HepG2 (cell line): ENCODE results near the gene DHX58. TPM values are rescaled to one million over a fixed set of nuclear protein-coding genes. Genes with fewer than 3 reads are reported as not detected.
A peak's percentile ranks its signal among the peaks of the same experiment; 100 is the strongest.

ENCODE experiments used
- ATF2 ChIP-seq: sonication (generic); formaldehyde crosslinking; IDR thresholded peaks from 2 replicates; pipeline ENCODE4 v1.4.0; 2020; ENCODE audit warnings: missing genetic modification reagents
- BRCA1 ChIP-seq: sonication (generic); formaldehyde crosslinking; IDR thresholded peaks from 2 replicates; pipeline ENCODE4 v1.4.0; 2020; ENCODE audit warnings: missing genetic modification reagents
- HHEX ChIP-seq: IDR thresholded peaks from 2 replicates; pipeline ENCODE4 v1.6.1; 2016; ENCODE audit warnings: control low read depth
- MYC ChIP-seq: sonication (generic); formaldehyde crosslinking; IDR thresholded peaks from 2 replicates; pipeline ENCODE4 v1.9.0; 2021; ENCODE audit warnings: missing genetic modification reagents, borderline replicate concordance
- MYPOP ChIP-seq: sonication (generic); formaldehyde crosslinking; IDR thresholded peaks from 2 replicates; pipeline ENCODE4 v1.8.1; 2023; ENCODE audit warnings: mild to moderate bottlenecking, moderate library complexity, missing genetic modification reagents
- RARA ChIP-seq: IDR thresholded peaks from 2 replicates; pipeline ENCODE4 v1.6.1; 2016; ENCODE audit warnings: missing genetic modification reagents, missing compliant biosample characterization
- RELA ChIP-seq: sonication (generic); formaldehyde crosslinking; IDR thresholded peaks from 2 replicates; pipeline ENCODE4 v1.4.0; 2020; ENCODE audit warnings: missing genetic modification reagents
- SRY ChIP-seq: sonication (generic); formaldehyde crosslinking; IDR thresholded peaks from 2 replicates; pipeline ENCODE4 v1.8.0; 2022; ENCODE audit warnings: mild to moderate bottlenecking, missing genetic modification reagents
- STAT5B ChIP-seq: sonication (generic); formaldehyde crosslinking; IDR thresholded peaks from 2 replicates; pipeline ENCODE4 v1.4.0; 2020; ENCODE audit warnings: missing genetic modification reagents
- ZBTB43 ChIP-seq: sonication (generic); formaldehyde crosslinking; conservative IDR thresholded peaks from 2 replicates; pipeline ENCODE4 v1.4.0; 2020; ENCODE audit warnings: missing genetic modification reagents
- ZNF142 ChIP-seq: sonication (generic); formaldehyde crosslinking; IDR thresholded peaks from 2 replicates; pipeline ENCODE4 v1.4.0; 2020; ENCODE audit warnings: missing genetic modification reagents
- ZNF343 ChIP-seq: sonication (generic); formaldehyde crosslinking; IDR thresholded peaks from 2 replicates; pipeline ENCODE4 v1.4.0; 2020; ENCODE audit warnings: mild to moderate bottlenecking, missing genetic modification reagents
- ZNF678 ChIP-seq: sonication (generic); formaldehyde crosslinking; IDR thresholded peaks from 2 replicates; pipeline ENCODE4 v1.4.0; 2020; ENCODE audit warnings: mild to moderate bottlenecking, missing genetic modification reagents
- ZNF737 ChIP-seq: sonication (generic); formaldehyde crosslinking; IDR thresholded peaks from 2 replicates; pipeline ENCODE4 v1.5.0; 2020; ENCODE audit warnings: missing genetic modification reagents, mild to moderate bottlenecking, borderline replicate concordance
- polyA plus RNA-seq, 8 experiments: library from polyadenylated mRNA; depleted of rRNA in 3 of 8; stranded (reverse) in 7 of 8; unstranded in 1 of 8; fragments of >200 nt; fragmentation: Illumina TruSeq in 4 of 8; extraction: Trizol in 4 of 8; gene quantifications; 2 replicates each; pipeline versions ENCODE4 v1.2.1 to v1.2.3, GENCODE V29; 2011 to 2016; ENCODE audit warnings: low read depth in 4 of 8, missing spikeins in 1 of 8, mixed read lengths in 1 of 8; ENCODE audit not compliant: insufficient read depth in 1 of 8
- total RNA-seq, 5 experiments: library from RNA; depleted of rRNA; stranded (reverse); fragments of >200 nt; fragmentation: Illumina TruSeq; extraction: Trizol; gene quantifications; 2 replicates each; pipeline ENCODE4 v1.2.3, GENCODE V29; 2016; ENCODE audit warnings: low read depth in 1 of 5

DHX58 gene
- total and polyA plus RNA-seq, 2 of the 13 experiments (the other 11 are each of a cell fraction or from before 2014, with no cell fraction given), result 6.7 to 7.8 TPM

- TF ChIP-seq MYPOP (CRISPR knock-in tag) (0 out of 2 replicates have a peak, but pooled peaks have one; percentile 27), STAT5B (CRISPR knock-in tag) (no peak), HHEX (CRISPR knock-in tag) (peak; percentile 69; the same call in 1 of the 2 replicates), RELA (no peak), RARA (0 out of 2 replicates have a peak, but pooled peaks have one; percentile 11), ZNF737 (CRISPR knock-in tag) (0 out of 2 replicates have a peak, but pooled peaks have one; percentile 36), BRCA1 (CRISPR knock-in tag) (no peak), ZNF343 (no peak), ATF2 (CRISPR knock-in tag) (0 out of 2 replicates have a peak, but pooled peaks have one; percentile 16), ZBTB43 (CRISPR knock-in tag) (no peak), ZNF142 (CRISPR knock-in tag) (no peak), SRY (CRISPR knock-in tag) (no peak; the same call in 1 of the 2 replicates), MYC (peak; percentile 66; the same call in 1 of the 2 replicates), ZNF678 (no peak)
Observed at GRCh38 chr17:42087736-42088705, 24.5 kb downstream of the DHX58 start (continued).
